Measurements from ENCODE around the gene RTN4RL1.

RTN4RL1 gene

GRCh38 chr17:2059547-2060384 lies 34.6 kb upstream of the RTN4RL1 start:
- no peak for DNase-seq

DNA sequence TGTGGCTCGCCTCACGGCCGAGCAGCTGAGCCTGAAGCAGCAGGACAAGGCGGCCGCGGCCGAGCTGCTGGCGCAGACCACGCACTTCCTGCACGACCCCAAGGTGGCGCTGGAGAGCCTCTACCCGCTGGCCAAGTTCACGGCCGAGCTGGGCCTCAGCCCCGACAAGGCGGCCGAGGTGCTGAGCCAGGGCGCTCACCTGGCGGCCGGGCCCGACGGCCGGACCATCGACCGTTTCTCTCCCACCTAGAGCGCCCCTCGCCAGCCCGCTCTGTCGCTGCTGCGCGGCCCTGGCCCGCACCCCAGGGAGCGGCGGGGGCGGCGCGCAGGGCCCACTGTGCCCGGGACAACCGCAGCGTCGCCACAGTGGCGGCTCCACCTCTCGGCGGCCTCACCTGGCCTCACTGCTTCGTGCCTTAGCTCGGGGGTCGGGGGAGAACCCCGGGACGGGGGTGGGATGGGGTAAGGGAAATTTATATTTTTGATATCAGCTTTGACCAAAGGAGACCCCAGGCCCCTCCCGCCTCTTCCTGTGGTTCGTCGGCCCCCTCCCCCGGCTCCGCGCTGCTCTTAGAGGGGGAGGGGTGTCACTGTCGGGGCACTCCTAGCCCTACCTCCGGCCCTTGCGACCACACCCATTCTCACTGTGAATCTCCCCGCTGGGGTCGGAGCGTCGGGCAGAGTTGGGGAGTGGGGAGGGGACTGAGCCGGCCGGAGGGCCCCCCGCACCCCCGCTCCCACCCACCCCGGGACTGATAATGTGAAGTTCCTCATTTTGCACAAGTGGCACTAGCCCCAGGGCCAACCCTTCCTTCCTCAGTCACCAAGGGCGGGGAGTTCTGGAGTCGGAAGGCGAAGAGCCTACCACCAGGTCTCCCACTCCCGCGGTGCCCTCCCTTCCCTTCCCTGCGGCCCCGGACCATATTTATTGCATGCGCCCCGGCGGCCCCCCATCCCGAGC lies 33.7 kb upstream of the RTN4RL1 start:
- DNase-seq, result peak; percentile 74

- no peak for DNase-seq
Measured at GRCh38 chr17:2057760-2058585, 32.8 kb upstream of the RTN4RL1 start.

GRCh38 chr17:2057175-2057759 lies 32.1 kb upstream of the RTN4RL1 start:
- DNase-seq, result no peak

- peak; percentile 71 for DNase-seq
Measured at GRCh38 chr17:2056206-2057174, 31.4 kb upstream of the RTN4RL1 start.

DNA sequence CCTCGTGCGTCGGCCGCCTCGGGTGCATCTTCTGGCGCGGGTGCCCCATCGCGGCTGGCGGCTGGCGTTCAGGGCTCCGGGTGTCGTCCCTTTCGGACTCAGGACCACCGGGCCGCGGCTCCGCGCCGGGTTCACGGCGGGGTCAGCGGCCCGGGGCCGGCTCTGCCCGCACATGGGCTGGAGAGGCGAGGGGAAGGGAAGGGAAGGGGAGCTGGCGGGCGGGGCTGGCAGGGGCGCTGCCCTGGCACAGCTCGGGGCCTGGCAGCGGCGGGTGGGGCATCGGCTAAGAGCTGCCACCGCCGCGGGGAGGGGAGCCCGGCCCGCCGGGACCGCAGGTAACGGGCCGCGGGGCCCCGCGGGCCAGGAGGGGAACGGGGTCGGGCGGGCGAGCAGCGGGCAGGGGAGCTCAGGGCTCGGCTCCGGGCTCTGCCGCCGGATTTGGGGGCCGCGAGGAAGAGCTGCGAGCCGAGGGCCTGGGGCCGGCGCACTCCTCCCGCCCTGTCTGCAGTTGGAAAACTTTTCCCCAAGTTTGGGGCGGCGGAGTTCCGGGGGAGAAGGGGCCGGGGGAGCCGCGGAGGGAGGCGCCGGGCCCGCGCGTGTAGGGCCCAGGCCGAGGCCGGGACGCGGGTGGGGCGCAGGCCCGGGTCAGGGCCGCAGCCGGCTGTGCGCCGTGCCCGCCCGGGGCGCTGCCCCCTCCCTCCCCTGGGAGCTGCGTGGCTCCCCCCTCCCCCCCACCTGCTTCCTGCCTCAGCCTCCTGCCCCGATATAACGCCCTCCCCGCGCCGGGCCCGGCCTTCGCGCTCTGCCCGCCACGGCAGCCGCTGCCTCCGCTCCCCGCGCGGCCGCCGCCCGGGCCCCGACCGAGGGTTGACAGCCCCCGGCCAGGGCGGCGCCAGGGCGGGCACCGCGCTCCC lies 30.4 kb upstream of the RTN4RL1 start:
- DNase-seq, result peak; percentile 65

DNA sequence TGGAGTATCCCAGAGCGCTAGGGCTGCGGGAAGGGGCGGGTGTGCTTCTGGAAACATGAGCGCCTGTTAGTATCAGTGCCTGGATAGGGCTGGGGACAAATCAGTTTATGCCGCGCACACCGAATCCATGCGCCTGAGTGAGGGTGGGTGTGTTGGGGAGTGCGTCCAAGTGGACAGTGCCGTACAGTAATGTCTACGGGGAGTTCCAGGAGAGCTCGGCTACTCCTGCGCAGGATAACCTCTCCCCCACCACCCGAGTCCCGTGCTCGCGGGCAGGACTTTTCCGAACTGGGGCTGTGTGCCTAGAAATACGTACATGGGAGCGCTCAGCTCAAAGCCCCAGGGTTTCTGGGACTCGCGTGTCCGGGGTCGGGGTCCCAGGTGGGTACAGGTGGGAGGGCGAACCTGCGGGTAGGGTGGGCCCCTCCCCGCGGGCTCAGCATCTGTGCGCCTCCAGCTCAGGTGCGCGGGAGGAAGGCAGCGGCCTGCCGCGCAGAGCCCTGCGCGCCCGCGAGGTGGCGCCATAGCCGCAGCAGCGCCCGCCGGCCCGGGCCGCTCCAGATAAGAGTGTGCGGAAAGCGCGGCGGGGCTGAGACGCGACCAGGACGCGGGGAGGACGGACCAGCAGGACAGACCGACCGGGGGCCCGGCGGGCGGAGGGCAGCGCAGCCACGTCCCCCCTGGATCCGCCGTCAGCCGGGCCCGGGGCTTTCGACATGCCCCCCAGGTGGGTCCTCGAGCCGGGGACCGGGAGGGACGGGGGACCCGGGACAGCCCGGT lies 29.6 kb upstream of the RTN4RL1 start, which contains the start of gene HIC1:
Gene HIC1 (plus strand): TSS at position 592 of the 780 bp plus-strand sequence. CDS start 1,588 bp downstream, outside the sequence.
- peak; percentile 82 for DNase-seq

- no peak for DNase-seq
Measured at GRCh38 chr17:2054262-2054511, 29.1 kb upstream of the RTN4RL1 start.

- DNase-seq, result peak; percentile 79
Measured at GRCh38 chr17:2053380-2054261, 28.5 kb upstream of the RTN4RL1 start.

GRCh38 chr17:2051933-2052559 lies 26.9 kb upstream of the RTN4RL1 start:
- no peak for DNase-seq

GRCh38 chr17:2051061-2051932 lies 26.2 kb upstream of the RTN4RL1 start:
- DNase-seq, result no peak

DNA sequence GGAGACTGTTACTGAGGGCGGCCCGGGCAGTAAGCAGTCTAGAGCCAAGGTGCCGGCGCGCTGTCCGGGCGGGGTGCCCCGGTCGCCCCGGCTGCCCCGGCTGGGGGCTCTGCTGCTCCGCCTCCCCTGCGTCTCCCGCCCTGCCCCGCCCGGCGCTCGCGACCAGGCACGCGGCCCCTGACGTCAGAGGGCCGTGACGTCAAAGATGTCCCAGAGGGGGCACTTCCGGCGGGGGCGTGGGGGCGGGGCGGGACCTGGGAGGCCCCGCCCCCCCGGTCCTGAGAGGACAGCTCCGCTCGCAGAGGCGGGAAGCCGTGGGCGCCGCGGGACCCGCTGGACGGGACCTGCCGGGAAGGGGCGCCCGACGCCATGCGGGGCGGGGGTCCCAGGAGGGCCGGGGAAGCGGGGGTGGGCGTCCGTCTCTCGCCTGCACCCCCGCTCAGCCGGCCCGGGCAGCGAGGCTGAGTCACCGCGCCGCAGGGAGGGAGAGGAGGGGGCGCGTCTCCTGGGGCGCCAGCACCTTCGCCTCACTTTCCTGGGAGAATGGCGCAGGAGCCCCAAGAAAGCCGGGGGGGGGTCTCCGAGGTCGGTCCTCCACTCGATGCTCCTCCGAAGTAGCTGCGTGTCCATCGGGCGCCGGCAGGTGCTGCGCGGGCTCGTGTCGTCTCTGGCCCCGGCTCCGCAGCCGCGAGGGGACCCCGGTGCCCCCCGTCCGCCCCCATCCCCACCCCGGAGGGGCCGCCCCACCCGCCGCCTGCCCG lies 25.3 kb upstream of the RTN4RL1 start:
- DNase-seq, result peak; percentile 73

DNA sequence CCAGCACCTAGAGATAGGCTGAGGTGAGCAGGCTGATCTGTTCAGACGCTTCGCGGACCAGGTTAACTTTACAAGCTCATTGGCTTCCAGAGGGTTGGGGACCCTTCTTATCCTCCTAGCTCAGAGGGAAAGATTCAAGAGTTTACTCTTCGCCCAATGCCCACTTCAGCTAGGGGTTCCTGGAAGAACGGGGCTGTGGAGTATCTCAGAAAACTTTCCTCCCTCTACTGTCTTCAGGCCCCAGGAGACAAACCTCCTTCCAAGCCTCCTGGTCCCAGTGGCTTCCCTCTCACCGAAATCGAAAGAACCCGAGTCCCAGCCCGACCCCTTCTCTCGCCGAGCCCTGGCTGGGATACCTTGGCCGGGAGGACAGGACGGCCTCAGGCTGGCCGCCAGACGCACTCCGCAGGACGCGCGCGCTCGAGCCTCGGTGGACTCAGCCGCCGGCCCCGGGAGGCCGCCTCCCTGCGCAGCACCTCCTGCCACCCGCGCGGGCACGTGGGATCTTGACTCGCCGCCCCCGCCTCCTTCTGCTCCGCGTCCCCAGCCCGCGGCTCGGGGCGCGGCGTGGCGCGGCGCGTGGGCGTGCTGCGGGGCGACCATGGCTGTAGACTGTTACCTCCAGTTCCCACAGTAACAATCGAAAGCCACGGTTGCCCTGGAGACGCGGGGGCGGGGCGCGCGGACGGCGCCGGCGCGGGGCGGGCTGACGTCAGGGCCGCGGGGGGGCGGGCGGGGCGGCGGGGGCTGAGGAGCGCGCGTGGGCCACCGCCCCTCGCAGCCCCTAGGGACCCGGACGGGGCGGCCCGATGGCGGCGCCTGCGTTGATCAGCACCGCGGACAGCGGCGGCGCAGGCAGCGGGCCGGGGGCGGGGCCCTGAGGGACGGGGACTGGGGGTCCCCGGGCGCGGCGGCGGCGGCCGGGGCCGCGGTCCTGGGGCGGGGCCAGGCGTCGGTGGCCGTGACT lies 24.5 kb upstream of the RTN4RL1 start:
- peak; percentile 91 for DNase-seq

DNA sequence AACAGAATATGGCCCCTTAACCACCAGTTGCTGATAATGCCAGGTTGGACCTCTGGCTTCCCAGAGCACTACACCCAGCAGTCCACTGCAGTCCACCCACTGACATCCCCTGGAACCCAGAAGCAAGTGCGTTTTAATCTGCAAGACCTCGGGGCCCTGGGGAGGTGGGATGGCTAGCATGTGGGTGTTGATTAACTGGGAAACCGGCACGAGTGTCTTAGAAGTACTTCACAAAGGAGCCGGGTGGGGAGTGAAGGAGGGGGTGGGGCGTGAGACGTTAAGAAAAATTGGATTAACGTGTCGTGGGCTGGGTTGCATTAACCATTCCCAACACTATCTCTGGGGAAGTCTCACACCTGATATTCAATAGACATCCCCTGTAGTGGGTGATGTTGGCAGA lies 23.7 kb upstream of the RTN4RL1 start:
- DNase-seq, result no peak

- no peak for DNase-seq
Measured at GRCh38 chr17:2047590-2047989, 22.5 kb upstream of the RTN4RL1 start.
